HEK293 (cell line): ENCODE measurements around the gene IGSF9B.

ENCODE experiments used
- CTCF ChIA-PET: fragments of 350-600 bp; formaldehyde crosslinking; extraction: SDS; loops from one replicate; lab custom pipeline; 2021; ENCODE audit warnings: antibody characterized with exemption; lab: Yijun Ruan, JAX
- POLR2A ChIA-PET: fragments of 300-600 bp; formaldehyde crosslinking; extraction: SDS; loops from one replicate; lab custom pipeline; 2020; ENCODE audit warnings: antibody characterized with exemption, inconsistent platforms; lab: Yijun Ruan, JAX
- H3K27ac ChIP-seq: fragments of 200-500 bp; sonication (Bioruptor generic); 2 replicates; pipeline ENCODE4 v1.5.1; 2014; ENCODE audit warnings: low read depth, low read length, control low read depth, inconsistent platforms; ENCODE audit errors: extremely low read depth
- H3K36me3 ChIP-seq, 2 experiments: fragments of 200-500 bp in 1 of 2; sonication (Bioruptor generic) in 1 of 2; 1 replicate in 1 of 2; 2 replicates in 1 of 2; pipeline ENCODE4 v1.5.1; 2014 to 2017; ENCODE audit warnings: inconsistent platforms in 2 of 2, low read length in 2 of 2; ENCODE audit not compliant: control insufficient read depth in 2 of 2, insufficient read depth in 1 of 2
- H3K4me1 ChIP-seq: fragments of 200-500 bp; sonication (Bioruptor generic); 2 replicates; pipeline ENCODE4 v1.5.1; 2014; ENCODE audit warnings: mild to moderate bottlenecking, low read length, inconsistent platforms; ENCODE audit not compliant: control insufficient read depth, insufficient read depth
- H3K4me3 ChIP-seq: 2 replicates; pipeline ENCODE4 v1.5.1; 2011; ENCODE audit warnings: low read depth, mild to moderate bottlenecking, control low read depth, low read length, moderate library complexity
- H3K9me3 ChIP-seq: fragments of 200-500 bp; sonication (Bioruptor generic); 2 replicates; pipeline ENCODE4 v1.5.1; 2014; ENCODE audit warnings: low read depth, low read length, inconsistent platforms; ENCODE audit not compliant: control insufficient read depth, insufficient read depth
- BCL6B ChIP-seq: fragments of 450-650 bp; formaldehyde crosslinking; IDR thresholded peaks from 2 replicates; pipeline ENCODE4 v1.5.1; 2017; ENCODE audit warnings: missing biosample characterization, missing genetic modification characterization
- FEZF1 ChIP-seq: fragments of 450-650 bp; formaldehyde crosslinking; IDR thresholded peaks from 2 replicates; pipeline ENCODE4 v1.5.1; 2016; ENCODE audit warnings: missing biosample characterization, missing genetic modification characterization
- GFI1B ChIP-seq: fragments of 450-650 bp; formaldehyde crosslinking; IDR thresholded peaks from 2 replicates; pipeline ENCODE4 v1.5.1; 2016; ENCODE audit warnings: missing biosample characterization, missing genetic modification characterization
- GLI4 ChIP-seq: fragments of 450-650 bp; formaldehyde crosslinking; IDR thresholded peaks from 2 replicates; pipeline ENCODE4 v1.5.1; 2016; ENCODE audit warnings: missing biosample characterization, missing genetic modification characterization
- GLIS2 ChIP-seq: fragments of 450-650 bp; formaldehyde crosslinking; IDR thresholded peaks from 2 replicates; pipeline ENCODE4 v1.5.1; 2016; ENCODE audit warnings: missing biosample characterization, missing genetic modification characterization
- HIC1 ChIP-seq: fragments of 450-650 bp; formaldehyde crosslinking; IDR thresholded peaks from 2 replicates; pipeline ENCODE4 v1.5.1; 2016; ENCODE audit warnings: missing biosample characterization, missing genetic modification characterization
- KLF7 ChIP-seq: fragments of 450-650 bp; formaldehyde crosslinking; IDR thresholded peaks from 2 replicates; pipeline ENCODE4 v1.5.1; 2016; ENCODE audit warnings: missing biosample characterization, missing genetic modification characterization, borderline replicate concordance
- PRDM2 ChIP-seq: fragments of 450-650 bp; formaldehyde crosslinking; IDR thresholded peaks from 2 replicates; pipeline ENCODE4 v1.5.1; 2016; ENCODE audit warnings: missing biosample characterization, missing genetic modification characterization, borderline replicate concordance
- WT1 ChIP-seq: fragments of 450-650 bp; formaldehyde crosslinking; IDR thresholded peaks from 2 replicates; pipeline ENCODE4 v1.5.1; 2016; ENCODE audit warnings: missing biosample characterization, missing genetic modification characterization
- ZBTB10 ChIP-seq: fragments of 450-650 bp; formaldehyde crosslinking; IDR thresholded peaks from 2 replicates; pipeline ENCODE4 v1.5.1; 2016; ENCODE audit warnings: missing biosample characterization, missing genetic modification characterization
- ZEB2 ChIP-seq: fragments of 450-650 bp; formaldehyde crosslinking; IDR thresholded peaks from 2 replicates; pipeline ENCODE4 v1.5.1; 2016; ENCODE audit warnings: missing biosample characterization, missing genetic modification characterization
- ZNF16 ChIP-seq: fragments of 450-650 bp; formaldehyde crosslinking; IDR thresholded peaks from 2 replicates; pipeline ENCODE4 v1.5.1; 2016; ENCODE audit warnings: low read depth, missing biosample characterization, missing genetic modification characterization
- ZNF175 ChIP-seq: fragments of 450-650 bp; formaldehyde crosslinking; IDR thresholded peaks from 2 replicates; pipeline ENCODE4 v1.5.1; 2016; ENCODE audit warnings: missing biosample characterization, missing genetic modification characterization
- ZNF350 ChIP-seq: fragments of 450-650 bp; formaldehyde crosslinking; IDR thresholded peaks from 2 replicates; pipeline ENCODE4 v1.5.0; 2017; ENCODE audit warnings: missing biosample characterization, mild to moderate bottlenecking, missing genetic modification characterization
- ZNF501 ChIP-seq: fragments of 450-650 bp; formaldehyde crosslinking; IDR thresholded peaks from 2 replicates; pipeline ENCODE4 v1.5.1; 2016; ENCODE audit warnings: missing biosample characterization, missing genetic modification characterization
- ZNF544 ChIP-seq: fragments of 450-650 bp; formaldehyde crosslinking; IDR thresholded peaks from 2 replicates; pipeline ENCODE4 v1.5.0; 2017; ENCODE audit warnings: missing biosample characterization, missing genetic modification characterization
- ZNF571 ChIP-seq: fragments of 450-650 bp; formaldehyde crosslinking; IDR thresholded peaks from 2 replicates; pipeline ENCODE4 v1.5.0; 2017; ENCODE audit warnings: missing biosample characterization, missing genetic modification characterization
- ZNF596 ChIP-seq: fragments of 450-650 bp; IDR thresholded peaks from 2 replicates; pipeline ENCODE4 v1.5.0; 2018; ENCODE audit warnings: missing biosample characterization, mild to moderate bottlenecking, missing genetic modification characterization, moderate library complexity
- ZNF664 ChIP-seq: fragments of 450-650 bp; formaldehyde crosslinking; IDR thresholded peaks from 2 replicates; pipeline ENCODE4 v1.5.1; 2016; ENCODE audit warnings: missing biosample characterization, missing genetic modification characterization
- ZNF791 ChIP-seq: fragments of 450-650 bp; formaldehyde crosslinking; IDR thresholded peaks from 2 replicates; pipeline ENCODE4 v1.5.1; 2016; ENCODE audit warnings: missing biosample characterization, missing genetic modification characterization
- ZNF792 ChIP-seq: fragments of 450-650 bp; formaldehyde crosslinking; IDR thresholded peaks from 2 replicates; pipeline ENCODE4 v1.5.1; 2016; ENCODE audit warnings: missing biosample characterization, missing genetic modification characterization
- ZNF830 ChIP-seq: fragments of 450-650 bp; IDR thresholded peaks from 2 replicates; pipeline ENCODE4 v1.5.0; 2018; ENCODE audit warnings: missing biosample characterization, missing genetic modification characterization, low read depth, mild to moderate bottlenecking, moderate library complexity

IGSF9B gene

GRCh38 chr11:133990501-133990900 is 33.7 kb upstream of the IGSF9B start:
- H3K36me3 ChIP-seq = no peaks in the 10 kb centered on the region
- no peak for TF ChIP-seq ZNF501 (tag by site-specific recombination)
- no peak for TF ChIP-seq ZNF544 (tag by site-specific recombination)
- no peak for TF ChIP-seq HIC1 (tag by site-specific recombination)
- no peak for TF ChIP-seq ZNF571 (tag by site-specific recombination)
- TF ChIP-seq ZEB2 = no peak
- no peak for TF ChIP-seq ZNF791 (tag by site-specific recombination)
- no peak for TF ChIP-seq GFI1B (tag by site-specific recombination)
- TF ChIP-seq GLI4 (tag by site-specific recombination) = no peak
- TF ChIP-seq PRDM2 (tag by site-specific recombination) = no peak
- no peak for TF ChIP-seq ZNF792 (tag by site-specific recombination)
- TF ChIP-seq FEZF1 = no peak
- no peak for TF ChIP-seq ZNF350 (tag by site-specific recombination)
- no peak for TF ChIP-seq WT1 (tag by site-specific recombination)
- no peak for TF ChIP-seq ZNF596 (tag by site-specific recombination)
- no peak for TF ChIP-seq ZNF830 (tag by site-specific recombination)
- no peak for TF ChIP-seq KLF7 (tag by site-specific recombination)
- TF ChIP-seq ZNF175 (tag by site-specific recombination) = no peak
- no peak for TF ChIP-seq GLIS2 (tag by site-specific recombination)
- TF ChIP-seq, all 188 proteins: peak for 0
- Histone ChIP-seq H3K27ac (no peak overlapping the region), H3K4me1 (no peaks in the 10 kb centered on the region), H3K9me3 (no peaks in the 10 kb centered on the region), H3K4me3 (no peak overlapping the region)
- POLR2A ChIA-PET = no interaction called here
- CTCF ChIA-PET = interaction anchor here (0.6 kb wide), 1 partner anchor 793 kb away, joined by 3 read pairs; no protein-coding TSS in a partner anchor

- H3K4me1 ChIP-seq = no peaks in the 10 kb centered on the region
- H3K4me3 ChIP-seq = no peak overlapping the region
- POLR2A ChIA-PET = no interaction called here
- no peaks in the 10 kb centered on the region for H3K9me3 ChIP-seq
- CTCF ChIA-PET = no interaction called here
- H3K27ac ChIP-seq = no peak overlapping the region
- H3K36me3 ChIP-seq = no peaks in the 10 kb centered on the region
- no peak for TF ChIP-seq BCL6B (tag by site-specific recombination)
- no peak for TF ChIP-seq ZNF664 (tag by site-specific recombination)
- no peak for TF ChIP-seq ZBTB10 (tag by site-specific recombination)
- no peak for TF ChIP-seq ZNF16 (tag by site-specific recombination)
Measured at GRCh38 chr11:133988686-133989410, 32.1 kb upstream of the IGSF9B start.
